Fibroblast of lung (primary cell): ENCODE results near the gene HMGCS2. TPM values are rescaled to one million over a fixed set of nuclear protein-coding genes. Genes with fewer than 3 reads are reported as not detected.

Source experiments
- DNase-seq, 2 donors: peaks; one replicate each; pipeline versions ENCODE4 v3.0.0 to v3.0.0-alpha.2; 2010; ENCODE audit warnings: low read depth in 2 of 2
- H2AFZ ChIP-seq: 2 replicates; pipeline ENCODE4 v1.5.1; 2012; ENCODE audit warnings: low read length, control low read depth, inconsistent platforms
- H3K27ac ChIP-seq: 2 replicates; pipeline ENCODE4 v1.5.1; 2011; ENCODE audit warnings: low read length, control low read depth; ENCODE audit not compliant: insufficient read depth
- H3K27me3 ChIP-seq: 2 replicates; pipeline ENCODE4 v1.5.1; 2011; ENCODE audit warnings: mild to moderate bottlenecking, low read length; ENCODE audit not compliant: control insufficient read depth, insufficient read depth
- H3K36me3 ChIP-seq: 2 replicates; pipeline ENCODE4 v1.5.1; 2011; ENCODE audit warnings: low read length; ENCODE audit not compliant: control insufficient read depth, insufficient read depth
- H3K4me1 ChIP-seq: 2 replicates; pipeline ENCODE4 v1.5.1; 2011; ENCODE audit warnings: low read length; ENCODE audit not compliant: control insufficient read depth, insufficient read depth; ENCODE audit errors: extremely low read depth
- H3K4me2 ChIP-seq: 2 replicates; pipeline ENCODE4 v1.5.1; 2011; ENCODE audit warnings: low read length, control low read depth; ENCODE audit not compliant: insufficient read depth; ENCODE audit errors: extremely low read depth
- H3K4me3 ChIP-seq, 4 experiments: fragments of 200-600 bp in 1 of 4; sonication (generic) in 1 of 4; replicated peaks in 1 of 4; 2 replicates each; pipeline ENCODE4 v1.5.1; 2011 to 2016; ENCODE audit warnings: low read length in 4 of 4, low read depth in 3 of 4, mild to moderate bottlenecking in 3 of 4, control low read depth in 2 of 4, inconsistent platforms in 1 of 4, mixed read lengths in 1 of 4; ENCODE audit not compliant: insufficient read depth in 1 of 4; ENCODE audit errors: control extremely low read depth in 1 of 4
- H3K79me2 ChIP-seq: 2 replicates; pipeline ENCODE4 v1.5.1; 2012; ENCODE audit warnings: mild to moderate bottlenecking, low read length, inconsistent platforms; ENCODE audit not compliant: control insufficient read depth, insufficient read depth
- H3K9ac ChIP-seq: 2 replicates; pipeline ENCODE4 v1.5.1; 2011; ENCODE audit warnings: mild to moderate bottlenecking, low read length, control low read depth; ENCODE audit not compliant: insufficient read depth
- H3K9me3 ChIP-seq: 2 replicates; pipeline ENCODE4 v1.5.1; 2012; ENCODE audit warnings: low read depth, low read length; ENCODE audit not compliant: control insufficient read depth, insufficient read depth
- H4K20me1 ChIP-seq: 2 replicates; pipeline ENCODE4 v1.5.1; 2011; ENCODE audit warnings: low read length; ENCODE audit not compliant: control insufficient read depth, insufficient read depth; ENCODE audit errors: extremely low read depth
- CTCF ChIP-seq, 2 donors: IDR thresholded peaks in 1 of 2; conservative IDR thresholded peaks in 1 of 2; 1 replicate in 1 of 2; 2 replicates in 1 of 2; pipeline ENCODE4 v1.5.1; 2011 to 2012; ENCODE audit warnings: low read length in 2 of 2, control low read depth in 1 of 2, inconsistent platforms in 1 of 2, low read depth in 1 of 2, mild to moderate bottlenecking in 1 of 2
- EZH2 ChIP-seq: IDR thresholded peaks from 2 replicates; pipeline ENCODE4 v1.5.1; 2012; ENCODE audit warnings: low read length, control low read depth, mild to moderate bottlenecking; ENCODE audit errors: missing control alignments
- polyA plus RNA-seq, 2 donors: library from polyadenylated mRNA; depleted of rRNA in 1 of 2; stranded (reverse) in 1 of 2; unstranded in 1 of 2; fragments of >200 nt; gene quantifications; 2 replicates each; pipeline ENCODE4 v1.2.1, GENCODE V29; 2011 to 2012; ENCODE audit warnings: missing spikeins in 1 of 2
- total RNA-seq: library from RNA; depleted of rRNA; stranded (reverse); fragments of >200 nt; gene quantifications from 2 replicates; pipeline ENCODE4 v1.2.1, GENCODE V29; 2014

Gene HMGCS2
- total and polyA plus RNA-seq, 2 donors (not counting 1 experiment from before 2014, with no cell fraction given) = not detected

- DNase-seq = no peak
- H3K4me3 ChIP-seq = no peak overlapping the region
- no peak for TF ChIP-seq EZH2
- no peak for TF ChIP-seq CTCF (conservative IDR thresholded peaks at IDR 0.05 in 1 of 2, IDR thresholded peaks at IDR 0.05 in 1 of 2; ENCODE audit: low read depth in 1 of 2, low read length in 2 of 2)
These were observed 5.8 kb downstream of the HMGCS2 start for GRCh38 chr1:119762953-119763352.

GRCh38 chr1:119762409-119762808 lies 6.3 kb downstream of the HMGCS2 start:
- Histone ChIP-seq H2AFZ (no peak overlapping the region), H3K9ac (no peak overlapping the region), H4K20me1 (no peaks in the 10 kb centered on the region), H3K79me2 (no peaks in the 10 kb centered on the region), H3K4me3 (no peak overlapping the region), H3K36me3 (no peaks in the 10 kb centered on the region), H3K9me3 (no peaks in the 10 kb centered on the region), H3K27me3 (peaks cover 23% of the 10 kb centered on the region), H3K4me1 (no peaks in the 10 kb centered on the region), H3K27ac (no peak overlapping the region), H3K4me2 (no peak overlapping the region)
- TF ChIP-seq CTCF (conservative IDR thresholded peaks at IDR 0.05 in 1 of 2, IDR thresholded peaks at IDR 0.05 in 1 of 2; ENCODE audit: low read depth in 1 of 2, low read length in 2 of 2) (no peak), EZH2 (no peak)
- DNase-seq = no peak

More at GRCh38 chr1:119762953-119763352, 5.8 kb downstream of the HMGCS2 start:
- Histone ChIP-seq H4K20me1 (no peaks in the 10 kb centered on the region), H3K4me1 (no peaks in the 10 kb centered on the region), H3K36me3 (no peaks in the 10 kb centered on the region), H3K27me3 (peaks cover 23% of the 10 kb centered on the region), H3K9ac (no peak overlapping the region), H3K79me2 (no peaks in the 10 kb centered on the region), H3K27ac (no peak overlapping the region), H3K4me2 (no peak overlapping the region), H2AFZ (no peak overlapping the region), H3K9me3 (no peaks in the 10 kb centered on the region)

GRCh38 chr1:119758584-119758983 lies 10.1 kb downstream of the HMGCS2 start:
- TF ChIP-seq EZH2 (no peak), CTCF (conservative IDR thresholded peaks at IDR 0.05 in 1 of 2, IDR thresholded peaks at IDR 0.05 in 1 of 2; ENCODE audit: low read depth in 1 of 2, low read length in 2 of 2) (no peak)
- Histone ChIP-seq H3K27ac (no peak overlapping the region), H2AFZ (no peak overlapping the region), H3K79me2 (no peaks in the 10 kb centered on the region), H3K36me3 (no peaks in the 10 kb centered on the region), H3K4me2 (no peak overlapping the region), H3K27me3 (peaks cover 2% of the 10 kb centered on the region), H3K4me1 (no peaks in the 10 kb centered on the region), H3K4me3 (no peak overlapping the region), H3K9ac (no peak overlapping the region), H3K9me3 (no peaks in the 10 kb centered on the region), H4K20me1 (no peaks in the 10 kb centered on the region)
- DNase-seq = no peak
